MG63 (cell line): ENCODE results near the gene RRP7A. TPM values are rescaled to one million over a fixed set of nuclear protein-coding genes. Genes with fewer than 3 reads are reported as not detected.
"Not testable (repeated sequence)": the region's sequence is repeated elsewhere in the genome, so short reads cannot be mapped to it uniquely, and the experiment has no call there.

Experiments used
- DNase-seq: peaks from one replicate; pipeline ENCODE4 v3.0.0-alpha.2; 2020
- H3K27me3 ChIP-seq: fragments of 250-450 bp; sonication (Bioruptor Pico); 2 replicates; pipeline ENCODE4 v1.5.1; 2020; ENCODE audit warnings: mild to moderate bottlenecking, moderate library complexity
- H3K36me3 ChIP-seq: fragments of 250-450 bp; sonication (Bioruptor Pico); 2 replicates; pipeline ENCODE4 v1.5.1; 2020; ENCODE audit warnings: mild to moderate bottlenecking, moderate library complexity
- H3K4me3 ChIP-seq: fragments of 250-450 bp; sonication (Bioruptor Pico); 2 replicates; pipeline ENCODE4 v1.5.1; 2020; ENCODE audit warnings: mild to moderate bottlenecking, moderate library complexity
- H3K9me3 ChIP-seq: fragments of 250-450 bp; sonication (Bioruptor Pico); 2 replicates; pipeline ENCODE4 v1.5.1; 2020; ENCODE audit warnings: mild to moderate bottlenecking, moderate library complexity
- total RNA-seq: library from RNA; depleted of rRNA; stranded (reverse); fragments of >200 nt; shearing (Covaris generic); gene quantifications from 2 replicates; pipeline ENCODE4 v1.2.3, GENCODE V29; 2014; ENCODE audit warnings: low replicate concordance

The RRP7A gene
- total RNA-seq, 1 experiment from 2014 or later = 99.6 TPM

- Histone ChIP-seq H3K4me3 (no peak overlapping the region), H3K36me3 (no peaks in the 10 kb centered on the region), H3K27me3 (no peaks in the 10 kb centered on the region), H3K9me3 (no peaks in the 10 kb centered on the region)
- DNase-seq = no peak
These were observed 25.1 kb upstream of the RRP7A start for GRCh38 chr22:42544686-42545085.

GRCh38 chr22:42539236-42539771 lies 19.7 kb upstream of the RRP7A start:
- H3K27me3 ChIP-seq, H3K4me3 ChIP-seq, H3K9me3 ChIP-seq, H3K36me3 ChIP-seq: not testable (repeated sequence)
- peak; percentile 76 for DNase-seq

- peak; percentile 53 for DNase-seq
- not testable (repeated sequence) for H3K27me3 ChIP-seq, H3K4me3 ChIP-seq, H3K36me3 ChIP-seq, H3K9me3 ChIP-seq
These were observed 17.7 kb upstream of the RRP7A start for GRCh38 chr22:42537199-42537831.

- H3K9me3 ChIP-seq, H3K36me3 ChIP-seq, DNase-seq, H3K27me3 ChIP-seq, H3K4me3 ChIP-seq: not testable (repeated sequence)
These were observed 17.0 kb upstream of the RRP7A start for GRCh38 chr22:42536634-42537033.

- no peak overlapping the region for H3K4me3 ChIP-seq
- DNase-seq = no peak
- H3K36me3 ChIP-seq = no peaks in the 10 kb centered on the region
- H3K9me3 ChIP-seq = no peaks in the 10 kb centered on the region
- no peaks in the 10 kb centered on the region for H3K27me3 ChIP-seq
These were observed 16.6 kb upstream of the RRP7A start for GRCh38 chr22:42536166-42536565.

GRCh38 chr22:42535082-42535731 lies 15.6 kb upstream of the RRP7A start:
- H3K9me3 ChIP-seq, DNase-seq, H3K36me3 ChIP-seq, H3K4me3 ChIP-seq, H3K27me3 ChIP-seq: not testable (repeated sequence)

GRCh38 chr22:42533638-42533977 lies 14.0 kb upstream of the RRP7A start:
- H3K36me3 ChIP-seq = no peaks in the 10 kb centered on the region
- no peaks in the 10 kb centered on the region for H3K27me3 ChIP-seq
- H3K9me3 ChIP-seq = no peaks in the 10 kb centered on the region
- no peak for DNase-seq
- H3K4me3 ChIP-seq = no peak overlapping the region

GRCh38 chr22:42531401-42532084 lies 11.9 kb upstream of the RRP7A start:
- H3K9me3 ChIP-seq, H3K4me3 ChIP-seq, DNase-seq, H3K36me3 ChIP-seq, H3K27me3 ChIP-seq: not testable (repeated sequence)

GRCh38 chr22:42529435-42529834 lies 9.8 kb upstream of the RRP7A start:
- not testable (repeated sequence) for DNase-seq, H3K4me3 ChIP-seq, H3K27me3 ChIP-seq, H3K9me3 ChIP-seq, H3K36me3 ChIP-seq

- H3K4me3 ChIP-seq = no peak overlapping the region
- no peaks in the 10 kb centered on the region for H3K27me3 ChIP-seq
- H3K36me3 ChIP-seq = no peaks in the 10 kb centered on the region
- no peaks in the 10 kb centered on the region for H3K9me3 ChIP-seq
- DNase-seq = no peak
These were observed 9.2 kb upstream of the RRP7A start for GRCh38 chr22:42528591-42529307.

- Histone ChIP-seq H3K36me3 (peaks cover 4% of the 10 kb centered on the region), H3K9me3 (no peaks in the 10 kb centered on the region)
- no peak for DNase-seq
These were observed 3.0 kb upstream of the RRP7A start for GRCh38 chr22:42522546-42522945.

GRCh38 chr22:42521228-42521546 lies 1.6 kb upstream of the RRP7A start:
- no peak for DNase-seq
- Histone ChIP-seq H3K9me3 (no peaks in the 10 kb centered on the region), H3K4me3 (no peak overlapping the region), H3K27me3 (no peaks in the 10 kb centered on the region), H3K36me3 (peaks cover 13% of the 10 kb centered on the region)

More at GRCh38 chr22:42522546-42522945, 3.0 kb upstream of the RRP7A start:
- Histone ChIP-seq H3K4me3 (no peak overlapping the region), H3K27me3 (no peaks in the 10 kb centered on the region)

GRCh38 chr22:42518638-42519524 lies 715 bp downstream of the RRP7A start:
- not testable (repeated sequence) for H3K27me3 ChIP-seq, DNase-seq
- peak overlapping the region; percentile 92 for H3K4me3 ChIP-seq

GRCh38 chr22:42517103-42517502 lies 2.5 kb downstream of the RRP7A start:
- H3K9me3 ChIP-seq, H3K4me3 ChIP-seq, DNase-seq, H3K27me3 ChIP-seq: not testable (repeated sequence)
- peaks cover 26% of the 10 kb centered on the region for H3K36me3 ChIP-seq

More at GRCh38 chr22:42518638-42519524, 715 bp downstream of the RRP7A start:
- H3K9me3 ChIP-seq = not testable (repeated sequence)
- peaks cover 20% of the 10 kb centered on the region for H3K36me3 ChIP-seq

- DNase-seq = no peak
These were observed 3.7 kb downstream of the RRP7A start for GRCh38 chr22:42515896-42516295.

GRCh38 chr22:42515304-42515703 lies 4.3 kb downstream of the RRP7A start:
- H3K4me3 ChIP-seq, H3K9me3 ChIP-seq, DNase-seq, H3K27me3 ChIP-seq: not testable (repeated sequence)
- peaks cover 30% of the 10 kb centered on the region for H3K36me3 ChIP-seq

More at GRCh38 chr22:42515896-42516295, 3.7 kb downstream of the RRP7A start:
- H3K36me3 ChIP-seq = peaks cover 30% of the 10 kb centered on the region
- H3K27me3 ChIP-seq = no peaks in the 10 kb centered on the region
- H3K4me3 ChIP-seq = no peak overlapping the region
- H3K9me3 ChIP-seq = no peaks in the 10 kb centered on the region
